ENCODE data around the gene RFESD.

DNA sequence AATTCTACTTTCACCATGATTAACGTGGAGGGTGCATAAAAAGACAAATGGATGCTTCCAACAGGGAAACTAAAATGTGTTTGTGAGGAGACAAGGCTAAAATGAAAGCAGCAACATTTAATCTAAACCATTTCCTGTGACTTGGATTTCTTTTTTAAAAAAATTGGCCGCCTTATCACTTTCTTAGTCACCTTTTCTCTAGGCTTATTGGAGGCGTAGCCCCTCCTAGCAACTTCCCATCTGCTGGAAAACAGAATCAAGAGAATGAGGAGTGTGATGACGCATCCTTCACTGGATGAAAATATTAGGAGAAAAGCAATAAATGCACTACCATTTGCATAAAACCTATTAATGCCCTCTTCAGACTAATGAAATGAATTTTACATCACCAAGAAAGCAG lies 27.5 kb upstream of the RFESD start:
- TF ChIP-seq, protein P1, sequence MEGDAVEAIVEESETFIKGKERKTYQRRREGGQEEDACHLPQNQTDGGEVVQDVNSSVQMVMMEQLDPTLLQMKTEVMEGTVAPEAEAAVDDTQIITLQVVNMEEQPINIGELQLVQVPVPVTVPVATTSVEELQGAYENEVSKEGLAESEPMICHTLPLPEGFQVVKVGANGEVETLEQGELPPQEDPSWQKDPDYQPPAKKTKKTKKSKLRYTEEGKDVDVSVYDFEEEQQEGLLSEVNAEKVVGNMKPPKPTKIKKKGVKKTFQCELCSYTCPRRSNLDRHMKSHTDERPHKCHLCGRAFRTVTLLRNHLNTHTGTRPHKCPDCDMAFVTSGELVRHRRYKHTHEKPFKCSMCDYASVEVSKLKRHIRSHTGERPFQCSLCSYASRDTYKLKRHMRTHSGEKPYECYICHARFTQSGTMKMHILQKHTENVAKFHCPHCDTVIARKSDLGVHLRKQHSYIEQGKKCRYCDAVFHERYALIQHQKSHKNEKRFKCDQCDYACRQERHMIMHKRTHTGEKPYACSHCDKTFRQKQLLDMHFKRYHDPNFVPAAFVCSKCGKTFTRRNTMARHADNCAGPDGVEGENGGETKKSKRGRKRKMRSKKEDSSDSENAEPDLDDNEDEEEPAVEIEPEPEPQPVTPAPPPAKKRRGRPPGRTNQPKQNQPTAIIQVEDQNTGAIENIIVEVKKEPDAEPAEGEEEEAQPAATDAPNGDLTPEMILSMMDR (IDR thresholded peaks at IDR 0.05; ENCODE audit: low read depth, low read length) = no peak
- TF ChIP-seq EZH2phosphoT487 (IDR thresholded peaks at IDR 0.05; ENCODE audit: low read depth) = no peak
